Stomach (tissue), 19 donors: Measurements from ENCODE around the gene TOMM22. TPM values are rescaled to one million over a fixed set of nuclear protein-coding genes. Genes with fewer than 3 reads are reported as not detected.

ENCODE experiments used
- DNase-seq, 2 donors: peaks; one replicate each; pipeline versions ENCODE4 v3.0.0 to v3.0.0-alpha.2; 2013 to 2019
- H3K27ac ChIP-seq, 5 donors: fragments of 200-600 bp in 4 of 5; sonication (generic) in 4 of 5; one replicate each; pipeline ENCODE4 v1.5.1; 2013 to 2019; ENCODE audit warnings: mild to moderate bottlenecking in 1 of 5, moderate library complexity in 1 of 5
- H3K27me3 ChIP-seq, 3 donors: fragments of 200-600 bp; sonication (generic); one replicate each; pipeline ENCODE4 v1.5.1; 2017 to 2019; ENCODE audit warnings: mixed run types in 1 of 3
- H3K36me3 ChIP-seq, 4 donors: fragments of 200-600 bp; sonication (generic); 1 replicate in 3 of 4; 2 replicates in 1 of 4; pipeline ENCODE4 v1.5.1; 2016 to 2019
- H3K4me1 ChIP-seq, 4 donors: fragments of 200-600 bp; sonication (generic); one replicate each; pipeline ENCODE4 v1.5.1; 2016 to 2019
- H3K4me3 ChIP-seq, 4 donors: fragments of 200-600 bp; sonication (generic) in 3 of 4; one replicate each; pipeline ENCODE4 v1.5.1; 2016 to 2019; ENCODE audit warnings: mild to moderate bottlenecking in 1 of 4
- H3K9me3 ChIP-seq, 4 donors: fragments of 200-600 bp; sonication (generic); one replicate each; pipeline ENCODE4 v1.5.1; 2016 to 2019
- EP300 ChIP-seq: sonication (generic); formaldehyde crosslinking; IDR thresholded peaks from one replicate; pipeline ENCODE4 v1.6.1; 2017; ENCODE audit warnings: antibody characterized with exemption
- POLR2A ChIP-seq, 4 donors: fragments of 450-650 bp; IDR thresholded peaks; one replicate each; pipeline ENCODE4 v1.6.1; 2016; ENCODE audit warnings: antibody characterized with exemption in 4 of 4, control low read depth in 2 of 4, mild to moderate bottlenecking in 1 of 4, moderate library complexity in 1 of 4
- POLR2AphosphoS5 ChIP-seq, 3 donors: sonication (generic); formaldehyde crosslinking; IDR thresholded peaks; one replicate each; pipeline ENCODE4 v1.6.1; 2016; ENCODE audit warnings: antibody characterized with exemption in 3 of 3
- WGBS, 5 donors: extraction: QIAGEN DNeasy Blood & Tissue Kit in 3 of 5; methylation state at CpG; one replicate each; pipeline versions ENCODE4 v1.1.5 to v1.1.7; 2013 to 2018; 5-methylcytosine and 5-hydroxymethylcytosine counted together
- intact Hi-C: fragments of 100-400 bp; cut with DNase I; formaldehyde crosslinking; loops from one replicate; pipeline ENCODE4 v1.15.1; 2023; ENCODE audit warnings: low total_unique reads
- long read RNA-seq, 10 donors: transcript quantifications; one replicate each; lab custom pipeline, GENCODE V29; 2026
- polyA plus RNA-seq, 3 donors: library from polyadenylated mRNA; stranded (reverse); fragments of 200-250 nt; gene quantifications; one replicate each; pipeline ENCODE4 v1.2.3, GENCODE V29; 2013
- total RNA-seq, 5 donors: library from RNA; depleted of rRNA; stranded (reverse); fragments of >200 nt; gene quantifications; one replicate each; pipeline versions ENCODE4 v1.1.0 to v1.2.3, GENCODE V29; 2014 to 2016
- TF ChIP-seq, protein P1 (sequence below), 7 experiments: fragments of 450-650 bp in 4 of 7; fragments of 200-600 bp in 3 of 7; sonication (generic) in 3 of 7; IDR thresholded peaks; one replicate each; pipeline ENCODE4 v1.5.1; 2016 to 2019; ENCODE audit warnings: antibody characterized with exemption in 7 of 7, control low read depth in 2 of 7, mild to moderate bottlenecking in 1 of 7
- donor health status: healthy with polysubstance abuse.
- donor health status: Bipolar disorder and iron deficiency.
- donor health status: healthy.

TOMM22 gene
- total RNA-seq (10 to 100 TPM; 22.6 to 66.5 (median 26.1) TPM), polyA plus RNA-seq (10 to 100 TPM; 31.5 to 58.2 (median 43.3) TPM)
- long read RNA-seq, donor 1, transcript TOMM22-201 (4 exons, 2,040 nt) = major isoform, 13 of 14 reads
- long read RNA-seq, donor 1, partial matches to known transcripts = 0 of 14 reads
- long read RNA-seq, donor 1, other reads (novel, unspliced or antisense) = 0 of 14 reads
- long read RNA-seq, donor 2, transcript TOMM22-201 (4 exons, 2,040 nt) = major isoform, 21 of 76 reads
- long read RNA-seq, donor 2, partial matches to known transcripts = 54 of 76 reads
- long read RNA-seq, donor 2, other reads (novel, unspliced or antisense) = 0 of 76 reads
- long read RNA-seq, donor 3, transcript TOMM22-201 (4 exons, 2,040 nt) = major isoform, 15 of 43 reads
- long read RNA-seq, donor 3, partial matches to known transcripts = 28 of 43 reads
- long read RNA-seq, donor 3, other reads (novel, unspliced or antisense) = 0 of 43 reads
- long read RNA-seq, donor 4, partial matches to known transcripts = 0 of 3 reads
- long read RNA-seq, donor 4, other reads (novel, unspliced or antisense) = 0 of 3 reads
- long read RNA-seq, donor 5, transcript TOMM22-201 (4 exons, 2,040 nt) = major isoform, 26 of 49 reads
- long read RNA-seq, donor 5, partial matches to known transcripts = 21 of 49 reads
- long read RNA-seq, donor 5, other reads (novel, unspliced or antisense) = 0 of 49 reads
- long read RNA-seq, donor 6, transcript TOMM22-201 (4 exons, 2,040 nt) = major isoform, 63 of 151 reads
- long read RNA-seq, donor 6, partial matches to known transcripts = 87 of 151 reads
- long read RNA-seq, donor 6, other reads (novel, unspliced or antisense) = 0 of 151 reads
- long read RNA-seq, donor 7, transcript TOMM22-201 (4 exons, 2,040 nt) = major isoform, 29 of 43 reads
- long read RNA-seq, donor 7, partial matches to known transcripts = 13 of 43 reads
- long read RNA-seq, donor 7, other reads (novel, unspliced or antisense) = 0 of 43 reads
- long read RNA-seq, donor 8, transcript TOMM22-201 (4 exons, 2,040 nt) = major isoform, 34 of 119 reads
- long read RNA-seq, donor 8, partial matches to known transcripts = 84 of 119 reads
- long read RNA-seq, donor 8, other reads (novel, unspliced or antisense) = 0 of 119 reads
- long read RNA-seq, donor 9, transcript TOMM22-201 (4 exons, 2,040 nt) = major isoform, 36 of 39 reads
- long read RNA-seq, donor 9, partial matches to known transcripts = 0 of 39 reads
- long read RNA-seq, donor 9, other reads (novel, unspliced or antisense) = 0 of 39 reads
- long read RNA-seq, donor 10, transcript TOMM22-201 (4 exons, 2,040 nt) = major isoform, 15 of 38 reads
- long read RNA-seq, donor 10, partial matches to known transcripts = 21 of 38 reads
- long read RNA-seq, donor 10, other reads (novel, unspliced or antisense) = 0 of 38 reads

DNA sequence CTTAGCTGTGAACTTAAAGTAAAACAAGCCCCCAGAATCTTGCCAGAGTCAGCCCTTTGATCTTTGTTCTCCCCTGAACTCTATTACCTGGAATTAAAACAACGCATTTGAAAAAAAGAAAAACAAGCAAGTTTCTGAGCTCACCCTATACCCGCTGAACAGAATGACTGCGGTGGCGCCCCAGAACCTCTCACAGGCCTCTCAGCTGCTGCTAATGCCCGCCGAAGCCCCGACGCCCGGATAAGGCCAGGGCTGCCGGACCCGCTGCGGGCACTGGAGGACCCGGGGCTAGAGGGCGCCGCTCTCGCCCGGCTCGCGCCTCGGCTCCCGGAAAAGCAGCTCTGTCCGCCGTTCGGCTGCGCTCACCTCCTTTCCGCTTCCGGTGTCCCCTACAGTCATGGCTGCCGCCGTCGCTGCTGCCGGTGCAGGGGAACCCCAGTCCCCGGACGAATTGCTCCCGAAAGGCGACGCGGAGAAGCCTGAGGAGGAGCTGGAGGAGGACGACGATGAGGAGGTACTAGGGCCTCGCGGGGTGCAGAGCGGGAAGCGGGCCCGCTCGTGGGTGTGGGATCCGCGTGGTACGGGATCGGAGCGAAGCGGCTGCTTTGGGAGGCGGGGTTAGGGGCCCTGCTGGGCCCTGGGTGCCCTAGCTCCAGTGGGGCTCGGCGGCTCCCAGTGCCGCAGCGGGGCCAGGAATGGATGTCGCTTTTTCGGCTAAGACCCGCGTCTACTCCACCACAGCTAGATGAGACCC lies at the start of gene TOMM22:
Gene TOMM22 (plus strand): TSS at position 376 of the 754 bp plus-strand sequence. CDS start 22 bp downstream, at position 398.
- Histone ChIP-seq H3K9me3 (no peaks in the 10 kb centered on the region), H3K4me3 (peak within 1 kb of the TSS; percentile 85 to 93 (median 92)), H3K27me3 (no peaks in the 10 kb centered on the region), H3K4me1 (peaks cover 9 to 22% (median 18%) of the 10 kb centered on the region in 4 donors), H3K27ac (peak within 1 kb of the TSS; percentile 75 to 84 (median 82)), H3K36me3 (peaks cover 32 to 40% (median 38%) of the 10 kb centered on the region in 4 donors)
- DNase-seq = peak; percentile 91 to 97
- 0 to 1% (median 1%) methylated on average over 17 to 60 of the region's 60 CpGs for WGBS, 5 donors
- TF ChIP-seq POLR2AphosphoS5 (IDR thresholded peaks at IDR 0.05) (peak; percentile 76 to 96 (median 88)), POLR2A (IDR thresholded peaks at IDR 0.05) (no peak), EP300 (no peak)
- TF ChIP-seq, protein P1, sequence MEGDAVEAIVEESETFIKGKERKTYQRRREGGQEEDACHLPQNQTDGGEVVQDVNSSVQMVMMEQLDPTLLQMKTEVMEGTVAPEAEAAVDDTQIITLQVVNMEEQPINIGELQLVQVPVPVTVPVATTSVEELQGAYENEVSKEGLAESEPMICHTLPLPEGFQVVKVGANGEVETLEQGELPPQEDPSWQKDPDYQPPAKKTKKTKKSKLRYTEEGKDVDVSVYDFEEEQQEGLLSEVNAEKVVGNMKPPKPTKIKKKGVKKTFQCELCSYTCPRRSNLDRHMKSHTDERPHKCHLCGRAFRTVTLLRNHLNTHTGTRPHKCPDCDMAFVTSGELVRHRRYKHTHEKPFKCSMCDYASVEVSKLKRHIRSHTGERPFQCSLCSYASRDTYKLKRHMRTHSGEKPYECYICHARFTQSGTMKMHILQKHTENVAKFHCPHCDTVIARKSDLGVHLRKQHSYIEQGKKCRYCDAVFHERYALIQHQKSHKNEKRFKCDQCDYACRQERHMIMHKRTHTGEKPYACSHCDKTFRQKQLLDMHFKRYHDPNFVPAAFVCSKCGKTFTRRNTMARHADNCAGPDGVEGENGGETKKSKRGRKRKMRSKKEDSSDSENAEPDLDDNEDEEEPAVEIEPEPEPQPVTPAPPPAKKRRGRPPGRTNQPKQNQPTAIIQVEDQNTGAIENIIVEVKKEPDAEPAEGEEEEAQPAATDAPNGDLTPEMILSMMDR (IDR thresholded peaks at IDR 0.05) = peak in 3 of 7 experiments; percentile 41 to 68 (median 57)
- intact Hi-C loops = no loop called here

DNA sequence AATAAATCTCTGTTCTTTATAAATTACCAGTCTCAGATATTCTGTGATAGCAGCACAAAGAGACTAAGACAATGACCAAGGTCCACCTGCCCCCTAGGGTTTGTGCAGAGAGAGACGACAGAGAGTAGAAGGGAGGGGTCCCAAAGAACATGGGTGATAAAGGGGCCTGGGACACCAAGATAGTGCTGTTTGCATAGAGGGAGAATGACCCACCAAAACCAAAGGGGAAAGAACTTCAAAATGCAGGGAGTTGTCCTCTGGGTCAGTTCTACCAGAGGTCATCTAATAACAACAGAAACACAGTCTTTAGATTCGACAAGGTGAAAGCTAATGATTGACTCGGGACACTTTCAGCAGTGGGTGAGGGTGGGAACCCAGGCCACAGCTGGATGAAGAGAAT lies 49.2 kb upstream of the TOMM22 start:
- intact Hi-C loops = no loop called here
- Histone ChIP-seq H3K27ac (no peak overlapping the region), H3K4me3 (no peak overlapping the region), H3K4me1 (no peaks in the 10 kb centered on the region), H3K36me3 (peaks cover 0 to 31% (median 2%) of the 10 kb centered on the region in 4 donors), H3K9me3 (no peaks in the 10 kb centered on the region), H3K27me3 (no peaks in the 10 kb centered on the region)
- 46 to 72% (median 58%) methylated on average over 3 of the region's 3 CpGs for WGBS, 5 donors
- DNase-seq = no peak
- TF ChIP-seq POLR2A (IDR thresholded peaks at IDR 0.05) (no peak), POLR2AphosphoS5 (IDR thresholded peaks at IDR 0.05) (no peak), EP300 (no peak)
- TF ChIP-seq, protein P1 (IDR thresholded peaks at IDR 0.05) = no peak

DNA sequence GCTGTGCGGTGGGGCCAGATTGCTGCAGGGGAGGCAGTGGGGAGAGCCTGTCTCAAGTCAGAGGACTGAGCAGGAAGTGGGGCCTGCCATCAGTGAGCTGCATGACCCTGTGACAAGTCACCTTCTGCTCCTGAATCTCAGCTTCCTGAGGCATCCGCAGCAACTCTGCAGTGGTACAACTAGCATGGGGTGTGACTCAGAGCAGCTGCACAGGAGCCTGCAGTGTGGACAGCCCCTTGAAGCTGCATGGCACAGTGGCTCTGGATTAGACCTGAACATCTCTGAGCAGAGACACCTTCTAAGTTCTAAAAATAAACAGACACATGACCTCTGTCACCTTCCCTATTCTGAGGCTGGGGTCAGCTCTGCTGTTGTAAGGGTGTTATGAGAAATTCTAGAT lies 43.5 kb upstream of the TOMM22 start:
- Histone ChIP-seq H3K4me3 (no peak overlapping the region), H3K27ac (no peak overlapping the region), H3K36me3 (peaks cover 0 to 4% (median 2%) of the 10 kb centered on the region in 4 donors), H3K27me3 (no peaks in the 10 kb centered on the region), H3K9me3 (no peaks in the 10 kb centered on the region), H3K4me1 (no peaks in the 10 kb centered on the region)
- TF ChIP-seq POLR2A (IDR thresholded peaks at IDR 0.05) (no peak), POLR2AphosphoS5 (IDR thresholded peaks at IDR 0.05) (no peak), EP300 (no peak)
- TF ChIP-seq, protein P1 (IDR thresholded peaks at IDR 0.05) = no peak
- intact Hi-C loops = no loop called here
- 88 to 98% (median 94%) methylated on average over 2 of the region's 2 CpGs for WGBS, 5 donors
- no peak for DNase-seq
